Measurements from ENCODE around the gene OSMR.

Gene OSMR

DNA sequence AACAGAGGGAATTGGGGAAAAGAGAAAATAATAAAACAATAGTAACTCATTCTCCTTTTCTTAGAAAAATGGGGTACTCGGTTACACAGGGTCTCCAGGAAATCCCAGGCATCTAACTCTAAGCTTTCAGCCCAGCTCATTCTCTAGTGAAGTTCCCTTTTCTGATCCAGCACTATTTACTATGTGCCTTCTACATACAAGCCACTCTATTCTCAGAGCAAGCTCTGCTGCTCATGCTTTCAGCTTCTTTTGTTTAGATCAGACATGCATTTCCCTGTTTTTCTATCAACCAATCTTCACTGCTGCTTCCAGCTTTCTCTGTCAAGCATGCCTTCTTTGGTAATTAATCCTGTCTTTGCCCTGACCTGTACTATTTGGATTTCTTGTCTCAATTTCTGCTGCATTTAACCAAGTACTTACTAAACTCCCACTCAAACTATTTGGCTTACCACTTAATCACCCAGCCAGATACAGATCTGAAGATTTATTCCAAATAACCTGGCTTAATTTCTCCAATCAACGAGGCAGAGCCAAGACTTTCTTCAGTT, 25.3 kb downstream of the OSMR start:
- DNase-seq (ENCODE audit: low read depth in 2 of 2, low spot score in 1 of 2), result no peak

DNA sequence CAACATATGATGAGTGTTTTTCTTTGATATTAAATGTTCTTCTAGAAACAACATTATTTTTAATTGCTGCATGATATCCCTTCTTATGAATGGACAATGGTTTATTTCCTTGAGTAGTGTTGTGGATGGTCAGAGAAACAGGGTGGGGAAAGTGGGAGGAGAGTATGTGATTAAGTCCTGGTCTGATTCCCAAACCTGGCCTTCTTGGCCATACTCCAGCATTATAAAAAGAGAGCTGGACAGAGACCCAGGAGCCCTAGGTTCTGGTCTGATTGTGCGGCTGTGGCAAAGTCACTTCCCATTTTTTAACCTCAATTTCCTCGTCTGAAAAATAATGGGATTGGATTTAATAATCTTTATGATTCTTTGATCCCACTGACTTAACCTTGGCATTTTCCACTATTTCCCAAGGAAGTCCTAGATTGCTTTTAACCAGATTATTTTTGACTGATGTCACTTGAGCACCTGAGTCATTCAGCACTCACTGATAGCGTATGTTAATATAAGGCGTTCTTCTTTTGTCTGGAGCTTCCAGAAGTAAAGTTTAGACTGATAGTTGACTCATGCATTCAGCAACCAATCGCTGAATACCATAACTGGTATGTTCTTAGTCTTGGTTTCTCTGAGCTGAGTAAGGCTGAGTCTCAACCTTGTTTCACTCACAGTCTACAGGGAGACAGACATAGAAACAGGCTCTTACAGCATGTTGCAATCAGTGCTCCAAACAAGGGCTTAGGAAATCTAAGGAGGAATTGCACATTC, 26.2 kb downstream of the OSMR start:
- no peak for DNase-seq (ENCODE audit: low read depth in 2 of 2, low spot score in 1 of 2)

DNA sequence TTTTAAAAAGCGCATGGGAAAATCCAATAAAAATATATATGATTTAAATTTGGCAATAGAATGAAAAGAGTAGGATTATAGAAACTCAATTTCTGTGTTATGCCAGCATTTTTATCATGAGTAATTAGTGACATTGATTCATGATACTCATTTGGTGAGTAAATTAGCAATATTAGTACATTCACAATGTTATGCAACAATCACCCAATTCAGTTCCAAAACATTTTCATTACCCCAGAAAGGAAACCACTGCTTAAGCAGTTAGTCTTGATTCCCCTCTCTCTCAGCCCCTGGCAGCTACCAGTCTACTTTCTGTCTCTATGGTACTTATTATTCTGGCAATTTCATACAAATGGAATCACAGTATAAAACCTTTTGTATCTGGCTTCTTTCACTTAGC, 27.0 kb downstream of the OSMR start:
- no peak for DNase-seq (ENCODE audit: low read depth in 2 of 2, low spot score in 1 of 2)

DNA sequence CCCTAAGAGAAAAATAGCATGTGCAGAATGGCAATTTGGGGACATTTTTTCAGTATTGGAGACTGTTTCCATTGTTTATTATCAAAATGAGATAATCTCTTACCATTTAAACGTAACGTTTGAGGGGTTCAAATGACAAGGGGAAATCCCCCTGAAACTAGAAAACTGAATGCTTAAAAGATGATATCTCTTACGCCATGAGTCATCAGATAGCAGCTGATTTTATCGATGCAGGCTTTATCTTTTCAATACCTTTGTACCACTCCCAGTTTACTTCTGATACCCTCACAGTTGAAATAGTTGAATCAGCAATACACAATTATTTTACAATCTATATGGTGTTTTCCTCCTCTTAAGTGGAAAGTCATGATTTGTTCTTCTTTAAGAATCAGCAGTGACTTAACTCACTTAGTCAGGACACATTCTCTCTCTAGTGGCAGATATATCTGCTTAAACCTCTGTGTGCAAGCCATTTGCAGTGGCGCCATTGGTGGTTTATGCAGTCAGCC, 29.2 kb downstream of the OSMR start:
- DNase-seq (ENCODE audit: low read depth in 2 of 2, low spot score in 1 of 2), result no peak

DNA sequence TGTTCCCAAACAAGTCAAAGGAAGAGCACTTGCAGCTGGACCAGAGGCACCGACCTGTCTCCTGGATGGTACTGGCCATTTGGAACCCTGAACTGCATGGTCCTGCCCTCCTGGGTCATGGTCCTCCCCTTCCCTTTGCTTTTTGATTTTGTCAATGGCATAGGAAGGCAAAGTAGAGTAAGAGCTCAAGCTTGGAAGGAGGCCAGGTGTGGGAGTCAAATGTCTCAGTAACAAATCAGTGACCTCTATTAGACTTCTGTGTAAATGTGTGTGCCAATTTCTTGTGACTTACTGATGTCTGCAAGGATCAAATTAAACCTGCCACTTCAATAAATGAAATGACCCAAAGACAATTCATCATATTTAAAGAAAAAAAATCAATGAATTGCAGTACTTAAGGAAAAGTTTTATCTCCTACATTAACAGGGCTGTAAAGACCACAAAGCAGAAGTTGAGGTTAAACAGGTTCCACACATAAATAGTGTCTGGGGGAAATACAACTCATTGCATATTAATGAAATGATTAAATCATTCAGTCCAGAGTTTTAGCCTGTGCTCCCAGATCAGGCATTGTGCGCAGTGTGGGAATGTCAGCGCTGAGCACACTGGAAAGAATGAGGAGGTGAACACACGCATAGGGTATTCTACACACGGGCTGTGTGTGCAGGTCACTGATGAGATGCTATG, 32.7 kb downstream of the OSMR start:
- no peak for DNase-seq (ENCODE audit: low read depth in 2 of 2, low spot score in 1 of 2)

DNA sequence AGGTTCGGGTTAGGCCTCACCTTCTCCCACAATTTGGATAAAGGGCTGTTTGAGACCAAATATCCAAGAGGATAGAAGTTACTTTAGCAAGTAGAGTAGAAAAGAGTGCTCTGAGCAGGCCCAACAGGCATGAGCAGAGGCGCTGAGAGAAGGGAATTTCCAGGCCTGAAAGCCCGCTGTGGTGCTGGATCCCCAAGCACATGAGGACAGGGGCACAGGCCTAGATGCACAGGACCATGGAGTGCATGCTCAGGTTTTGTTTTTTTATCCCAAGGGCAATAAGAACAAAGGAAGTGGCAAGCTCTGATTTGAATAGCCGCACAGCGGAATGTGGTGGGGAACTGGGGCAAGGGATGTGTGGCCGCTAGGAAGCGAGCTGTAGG, 33.3 kb downstream of the OSMR start:
- DNase-seq (ENCODE audit: low read depth in 2 of 2, low spot score in 1 of 2), result no peak

DNA sequence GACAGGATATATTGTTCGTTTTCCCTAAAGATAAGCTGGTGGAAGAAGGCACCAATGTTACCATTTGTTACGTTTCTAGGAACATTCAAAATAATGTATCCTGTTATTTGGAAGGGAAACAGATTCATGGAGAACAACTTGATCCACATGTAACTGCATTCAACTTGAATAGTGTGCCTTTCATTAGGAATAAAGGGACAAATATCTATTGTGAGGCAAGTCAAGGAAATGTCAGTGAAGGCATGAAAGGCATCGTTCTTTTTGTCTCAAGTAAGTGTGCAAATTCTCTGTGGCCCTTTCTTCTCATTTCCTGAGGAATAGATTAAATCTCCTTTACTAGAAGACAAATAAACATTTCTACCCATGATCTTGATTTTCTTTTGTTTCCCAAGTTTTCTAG, 38.0 kb downstream of the OSMR start:
- no peak for DNase-seq (ENCODE audit: low read depth in 2 of 2, low spot score in 1 of 2)

DNA sequence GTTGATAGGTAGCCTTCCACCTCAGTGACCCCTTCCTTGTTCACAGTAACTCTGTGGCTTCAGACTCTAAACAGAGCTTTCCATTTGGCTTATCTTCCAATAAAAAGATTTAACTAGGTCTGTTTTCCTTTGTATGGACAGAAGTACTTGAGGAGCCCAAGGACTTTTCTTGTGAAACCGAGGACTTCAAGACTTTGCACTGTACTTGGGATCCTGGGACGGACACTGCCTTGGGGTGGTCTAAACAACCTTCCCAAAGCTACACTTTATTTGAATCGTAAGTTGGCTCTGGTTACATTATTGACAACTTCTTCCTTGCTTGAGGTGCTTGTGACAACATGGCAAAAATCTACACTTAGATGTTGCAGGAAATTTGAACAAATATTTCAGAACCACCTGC, 39.4 kb downstream of the OSMR start:
- DNase-seq (ENCODE audit: low read depth in 2 of 2, low spot score in 1 of 2), result no peak

DNA sequence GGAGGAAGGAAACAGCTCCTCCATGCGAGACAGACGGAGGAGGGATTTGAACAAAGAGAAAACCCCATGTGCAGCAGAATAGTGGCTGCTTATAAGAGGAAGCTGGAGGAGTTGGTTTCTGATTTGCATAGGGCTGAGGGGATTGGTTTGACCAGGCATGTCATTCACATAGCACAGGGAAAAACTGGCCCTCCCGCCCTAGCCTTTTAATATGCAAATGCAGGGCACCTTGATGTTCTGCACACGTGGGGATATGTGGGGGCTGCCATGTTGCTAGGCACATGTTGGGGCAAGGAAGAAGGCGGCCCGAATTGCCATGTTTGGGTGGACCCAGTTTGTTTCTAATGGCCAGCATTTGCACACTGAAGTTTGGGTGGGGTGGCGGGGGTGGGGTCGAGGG, 42.2 kb downstream of the OSMR start:
- DNase-seq (ENCODE audit: low read depth in 2 of 2, low spot score in 1 of 2), result no peak

DNA sequence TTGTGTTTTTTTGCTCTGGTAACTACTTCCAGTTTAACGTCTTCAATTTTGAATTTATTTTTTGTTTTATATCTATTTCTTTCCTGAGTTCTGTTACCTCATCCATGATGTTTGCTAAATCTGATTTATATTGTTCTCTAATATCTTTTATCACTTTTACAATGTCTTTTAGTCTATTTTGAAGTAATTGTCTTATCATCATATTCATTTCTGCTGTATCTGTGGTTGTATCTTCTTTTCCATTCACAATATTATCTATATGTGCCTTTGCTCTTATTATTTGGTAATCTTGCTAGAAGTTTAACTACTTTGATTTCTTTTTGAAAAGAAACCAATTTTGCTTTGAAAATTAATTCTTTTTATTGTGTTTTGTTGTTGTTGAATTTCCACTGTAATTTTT, 43.6 kb downstream of the OSMR start:
- DNase-seq (ENCODE audit: low read depth in 2 of 2, low spot score in 1 of 2), result no peak

DNA sequence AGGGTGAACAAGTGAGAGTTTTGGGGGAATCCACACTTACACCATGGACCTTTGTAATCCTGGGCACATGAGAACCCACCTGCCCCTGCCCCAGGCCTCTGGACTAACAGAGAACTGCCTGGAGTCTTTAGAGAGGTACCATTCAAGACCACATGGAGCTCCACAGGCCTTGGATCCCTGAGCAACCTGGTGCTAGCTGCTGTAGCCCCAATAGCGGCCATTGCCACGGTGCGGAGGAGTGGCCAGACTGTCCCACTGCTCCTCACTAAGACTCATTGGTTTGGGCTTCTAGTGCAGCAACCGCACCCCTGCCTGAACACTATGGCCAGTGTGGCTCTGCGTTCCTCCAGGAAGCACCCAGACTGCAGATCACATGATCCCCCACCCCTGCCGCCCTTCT, 45.8 kb downstream of the OSMR start:
- DNase-seq (ENCODE audit: low read depth in 2 of 2, low spot score in 1 of 2), result no peak

DNA sequence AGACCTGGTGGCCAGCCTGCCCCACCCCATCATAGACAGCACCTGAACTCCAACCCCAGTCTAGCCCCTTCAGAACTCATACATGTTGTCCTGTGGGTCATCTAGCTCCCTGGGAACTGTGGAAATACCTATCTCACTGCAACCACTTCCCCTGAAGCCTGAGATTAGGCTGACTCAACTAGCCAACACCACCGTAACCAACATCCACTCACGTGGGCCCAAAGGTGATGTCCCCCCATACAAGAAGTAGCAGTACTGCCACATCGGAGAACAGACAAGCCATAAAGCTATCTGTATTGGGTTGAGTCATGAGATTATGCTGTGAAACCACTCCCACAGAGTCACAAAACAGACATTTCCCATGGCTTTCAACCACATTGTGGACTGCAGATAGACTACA, 46.6 kb downstream of the OSMR start:
- no peak for DNase-seq (ENCODE audit: low read depth in 2 of 2, low spot score in 1 of 2)

DNA sequence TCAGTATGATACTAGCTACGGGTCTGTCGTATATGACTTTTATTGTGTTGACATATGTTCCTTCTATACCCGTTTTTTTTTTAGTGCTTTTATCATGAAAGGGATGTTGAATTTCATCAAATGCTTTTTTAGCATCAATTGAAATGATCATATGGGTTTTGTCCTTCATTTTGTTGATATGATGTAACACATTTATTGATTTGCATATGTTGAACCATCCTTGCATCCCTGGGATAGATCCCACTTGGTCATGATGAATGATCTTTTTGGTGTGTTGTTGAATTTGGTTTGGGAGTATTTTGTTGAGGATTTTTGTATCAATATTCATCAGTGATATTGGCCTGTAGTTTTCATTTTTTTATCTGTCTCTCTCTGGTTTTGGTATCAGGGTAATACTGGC, 50.9 kb downstream of the OSMR start:
- DNase-seq (ENCODE audit: low read depth in 2 of 2, low spot score in 1 of 2), result no peak

DNA sequence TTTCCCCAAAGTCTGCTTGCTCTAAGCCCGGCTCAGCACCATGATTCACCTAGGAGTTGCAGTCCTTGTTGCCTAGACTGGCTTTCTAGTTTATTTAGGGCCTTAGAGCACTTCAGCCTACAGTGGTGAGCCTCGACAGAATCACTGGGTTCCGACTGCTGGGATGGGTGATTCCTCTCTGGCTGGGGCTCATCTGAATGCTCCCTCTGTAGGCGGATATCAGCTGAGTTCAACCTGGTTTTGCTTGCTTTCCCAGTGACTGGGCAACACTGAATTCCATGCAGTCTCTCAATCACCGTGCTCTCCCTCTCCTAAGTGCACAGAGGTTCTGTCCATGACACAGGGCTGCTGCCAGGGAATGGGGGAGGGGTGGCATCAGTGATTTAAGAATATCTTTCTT, 54.1 kb downstream of the OSMR start:
- no peak for DNase-seq (ENCODE audit: low read depth in 2 of 2, low spot score in 1 of 2)

DNA sequence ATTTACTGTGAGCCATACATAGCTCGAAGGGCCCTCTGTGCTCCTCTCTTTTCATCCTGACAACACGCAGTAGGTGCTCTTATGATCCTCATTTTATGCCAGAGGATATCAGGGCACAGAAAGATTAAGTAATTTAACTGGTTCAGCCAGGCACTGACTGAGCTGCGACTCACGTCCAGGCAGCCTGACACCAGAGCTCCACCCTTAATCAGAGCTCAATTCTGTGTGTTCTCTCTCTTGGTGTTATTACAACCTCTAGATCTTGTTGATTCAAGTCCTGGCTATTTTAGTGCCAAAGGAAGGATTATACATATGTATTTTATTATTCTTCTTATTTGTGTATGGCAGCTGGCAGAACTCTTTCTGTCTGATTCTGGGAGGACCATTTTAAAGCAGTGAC, 59.7 kb downstream of the OSMR start:
- no peak for DNase-seq (ENCODE audit: low read depth in 2 of 2, low spot score in 1 of 2)

DNA sequence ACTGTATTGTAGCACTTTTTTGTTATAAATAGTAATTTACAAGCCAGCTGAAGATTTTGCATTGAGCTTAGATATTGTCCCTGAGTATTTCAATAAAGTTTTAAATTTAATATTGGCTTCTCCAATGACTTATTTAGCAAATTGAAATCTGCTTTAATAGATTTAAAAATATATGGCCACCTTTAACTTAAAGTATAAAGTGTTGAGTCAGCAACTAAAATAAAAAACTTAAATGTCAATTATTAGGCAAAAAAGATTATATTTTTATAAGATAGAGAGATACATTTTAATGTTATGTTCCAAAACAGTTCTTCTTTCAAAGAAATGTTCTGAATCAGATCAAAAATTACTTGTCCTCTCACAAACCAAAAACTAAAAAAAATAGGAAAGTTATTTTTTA, 60.7 kb downstream of the OSMR start:
- DNase-seq (ENCODE audit: low read depth in 2 of 2, low spot score in 1 of 2), result no peak

DNA sequence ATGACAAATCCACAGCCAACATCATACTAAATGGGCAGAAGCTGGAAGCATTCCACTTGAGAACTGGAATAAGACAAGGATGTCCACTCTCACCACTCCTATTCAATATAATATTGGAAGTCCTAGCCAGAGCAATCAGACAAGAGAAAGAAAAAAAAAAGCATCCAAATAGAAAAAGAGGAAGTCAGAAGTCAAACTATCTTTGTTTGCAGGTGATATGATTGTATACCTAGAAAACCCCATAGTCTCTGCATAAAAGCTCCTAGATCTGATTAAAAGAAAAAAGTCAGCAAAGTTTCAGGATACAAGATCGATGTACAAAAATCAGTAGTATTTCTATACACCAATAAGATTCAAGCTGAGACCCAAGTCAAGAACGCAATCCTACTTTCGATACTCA, 66.1 kb downstream of the OSMR start:
- DNase-seq (ENCODE audit: low read depth in 2 of 2, low spot score in 1 of 2), result no peak

DNA sequence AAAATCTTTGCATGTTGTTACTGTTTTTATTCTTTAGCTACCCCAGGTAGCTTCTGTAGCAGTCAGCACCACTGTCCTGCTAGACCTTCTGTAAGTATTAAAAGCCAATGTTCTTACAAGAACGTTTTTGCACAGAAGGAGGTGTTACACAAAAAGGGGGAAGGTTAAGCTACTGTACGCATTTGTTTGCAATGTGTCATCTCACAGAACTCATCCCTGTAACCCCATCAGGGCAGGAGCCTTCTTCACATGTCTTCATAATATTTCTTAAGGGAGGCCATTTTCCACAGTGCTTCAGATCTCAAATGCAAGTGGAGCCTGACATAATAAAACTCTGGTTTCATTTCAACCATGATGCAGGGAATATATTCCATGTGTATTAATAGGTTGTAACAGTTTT, 67.9 kb downstream of the OSMR start:
- no peak for DNase-seq (ENCODE audit: low read depth in 2 of 2, low spot score in 1 of 2)

DNA sequence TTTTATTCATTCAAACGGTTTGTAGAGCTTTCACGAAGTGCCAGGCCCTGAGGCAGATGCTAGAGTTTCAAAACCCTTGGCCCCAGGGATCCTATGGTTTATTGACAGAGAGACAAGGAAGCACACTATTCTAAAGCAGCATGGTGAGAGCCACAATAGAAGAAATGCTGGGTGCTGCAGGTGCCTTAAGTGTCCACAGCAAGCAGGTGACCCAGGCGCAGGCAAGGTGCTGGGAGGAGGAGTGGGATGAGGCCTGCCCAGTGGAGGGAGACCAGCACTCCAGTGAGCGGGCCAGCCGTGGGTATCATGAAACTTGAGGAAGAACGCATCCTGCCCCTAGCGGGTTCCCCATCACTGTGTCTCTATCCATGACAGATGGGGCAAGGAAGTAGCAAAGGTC, 71.0 kb downstream of the OSMR start:
- no peak for DNase-seq (ENCODE audit: low read depth in 2 of 2, low spot score in 1 of 2)

DNA sequence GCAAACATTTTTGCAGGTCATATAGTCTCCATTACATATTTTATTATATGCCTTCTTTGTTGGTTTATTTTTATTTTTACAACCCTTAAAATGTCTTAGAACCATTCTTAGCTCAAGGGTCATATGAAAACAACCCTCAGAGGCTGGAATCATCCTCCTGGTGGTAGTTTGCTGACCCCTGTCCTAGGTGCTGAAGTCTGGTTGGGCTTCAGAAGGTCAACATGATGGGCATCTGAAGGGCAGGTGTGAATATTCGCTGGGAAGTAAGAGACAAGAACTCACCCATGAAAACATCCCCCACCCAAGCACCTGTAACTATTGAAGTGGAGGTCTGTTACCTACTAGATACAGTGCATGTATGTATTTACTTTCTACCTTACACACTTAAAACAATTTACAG, 75.4 kb downstream of the OSMR start:
- DNase-seq (ENCODE audit: low read depth in 2 of 2, low spot score in 1 of 2), result no peak

DNA sequence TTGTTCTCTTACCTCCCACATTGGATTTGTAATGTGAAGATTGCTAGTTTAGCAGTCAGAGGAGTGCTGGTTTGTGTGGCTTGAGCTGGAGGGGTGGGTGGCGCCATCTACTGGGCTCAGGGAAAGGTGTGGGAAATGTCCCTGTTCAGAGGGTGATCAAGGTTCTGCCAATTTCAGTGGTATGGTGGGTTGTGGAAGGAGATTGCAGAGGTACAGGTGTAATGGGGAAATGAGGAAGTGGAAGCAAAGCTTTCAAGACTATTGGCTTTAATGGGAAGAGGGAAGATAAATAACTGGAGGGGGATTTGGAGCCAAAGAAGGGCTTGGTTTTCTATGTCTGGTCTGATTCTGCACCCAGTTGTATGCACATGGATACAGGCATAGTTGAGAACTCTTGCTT, 76.4 kb downstream of the OSMR start:
- DNase-seq (ENCODE audit: low read depth in 2 of 2, low spot score in 1 of 2), result no peak

DNA sequence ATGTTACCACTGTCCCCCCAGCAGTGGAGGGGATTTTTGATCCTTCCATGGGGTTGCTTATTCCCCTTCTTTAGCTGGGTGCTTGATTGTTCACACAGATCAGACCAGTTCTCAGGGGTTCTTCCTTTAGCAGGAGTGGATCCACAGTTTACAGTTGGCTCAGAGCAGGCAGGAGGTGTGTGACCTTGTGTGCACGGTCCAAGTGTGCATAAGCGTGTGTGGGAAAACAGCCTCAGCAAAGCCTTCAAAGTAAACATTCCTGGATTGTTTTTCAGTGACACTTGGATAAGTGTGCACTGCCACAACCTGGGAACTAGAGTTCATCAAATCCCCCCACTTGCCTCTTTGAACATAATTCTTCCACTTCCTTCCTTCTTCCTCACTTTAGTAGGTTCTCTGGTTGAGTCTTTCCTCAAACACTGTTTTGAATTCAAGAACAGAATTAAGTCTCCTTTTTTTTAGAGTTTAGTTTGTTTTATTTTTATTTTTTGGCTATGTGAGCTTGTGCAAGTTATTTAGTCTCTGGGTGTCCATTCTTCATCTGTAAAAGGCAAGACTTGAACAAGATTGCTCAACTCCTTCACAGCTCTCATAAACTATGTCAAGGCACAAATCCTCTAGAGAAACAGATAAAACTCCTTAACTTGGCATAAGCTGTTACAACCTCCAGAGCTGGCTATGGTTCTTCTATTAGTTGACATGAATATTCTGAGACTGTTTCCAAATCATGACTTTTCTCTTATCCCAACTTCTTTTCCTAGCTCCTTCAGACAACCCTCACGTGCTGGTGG, 78.0 kb downstream of the OSMR start:
- no peak for DNase-seq (ENCODE audit: low read depth in 2 of 2, low spot score in 1 of 2)
